Stimulated activated naive CD4-positive, alpha-beta T cell treated with Interleukin-2 at 50 U/mL for 16 hours (primary cell): ENCODE results near the gene WASHC2C.
"Not testable (repeated sequence)": the region's sequence is repeated elsewhere in the genome, so short reads cannot be mapped to it uniquely, and the experiment has no call there.

Source experiments
- DNase-seq: peaks from one replicate; lab custom pipeline; 2025; lab: John Stamatoyannopoulos, UW

WASHC2C gene

DNA sequence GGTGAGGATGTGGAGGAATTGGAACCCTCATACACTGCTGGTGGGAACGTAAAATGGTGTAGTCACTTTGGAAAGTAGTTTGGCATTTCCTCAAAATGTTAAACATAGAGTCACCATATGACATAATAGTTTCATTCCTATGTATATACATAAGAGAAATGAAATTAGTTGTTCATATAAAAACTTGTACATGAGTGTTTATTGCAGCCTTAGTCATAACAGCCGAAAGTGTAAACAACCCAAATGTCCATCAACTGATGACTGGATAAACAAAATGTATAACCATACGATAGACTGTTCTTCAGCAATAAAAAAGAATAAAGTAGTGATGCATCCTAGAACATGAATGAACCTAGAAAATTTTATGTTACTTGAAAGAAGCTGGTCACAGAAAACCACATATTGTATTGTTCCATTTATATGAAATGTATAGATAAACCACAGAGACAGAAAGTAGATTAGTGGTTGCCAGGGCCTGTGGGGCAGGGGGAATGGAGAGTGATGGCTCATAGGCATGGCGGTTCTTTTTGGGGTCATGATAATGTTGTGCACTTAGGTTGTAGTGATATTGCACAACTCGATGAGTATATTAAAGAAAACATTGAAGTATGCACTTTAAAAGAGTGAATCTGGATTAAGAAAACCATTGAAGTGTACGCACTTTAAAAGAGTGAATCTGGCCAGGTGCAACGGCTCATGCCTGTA, 44.8 kb downstream of the WASHC2C start:
- DNase-seq = not testable (repeated sequence)

DNA sequence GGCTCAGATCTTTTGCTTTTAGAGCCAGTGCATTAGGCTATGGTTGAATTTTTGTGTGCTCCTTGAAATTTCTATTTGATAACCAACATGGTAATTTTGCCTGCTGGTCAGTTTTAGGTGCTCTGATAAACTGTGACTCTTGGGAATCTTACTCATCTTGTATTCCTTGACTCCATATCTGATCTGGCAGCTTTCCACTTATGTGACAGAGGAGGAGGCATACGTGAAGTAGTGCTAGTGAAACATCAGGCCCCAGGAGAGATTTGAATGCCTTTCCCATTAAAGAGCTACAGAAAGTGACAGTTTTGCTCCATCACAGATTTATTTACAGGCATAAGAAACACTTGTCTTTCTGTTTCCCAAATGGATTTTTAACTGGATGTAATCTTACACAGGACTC, 59.2 kb downstream of the WASHC2C start:
- DNase-seq = not testable (repeated sequence)

DNA sequence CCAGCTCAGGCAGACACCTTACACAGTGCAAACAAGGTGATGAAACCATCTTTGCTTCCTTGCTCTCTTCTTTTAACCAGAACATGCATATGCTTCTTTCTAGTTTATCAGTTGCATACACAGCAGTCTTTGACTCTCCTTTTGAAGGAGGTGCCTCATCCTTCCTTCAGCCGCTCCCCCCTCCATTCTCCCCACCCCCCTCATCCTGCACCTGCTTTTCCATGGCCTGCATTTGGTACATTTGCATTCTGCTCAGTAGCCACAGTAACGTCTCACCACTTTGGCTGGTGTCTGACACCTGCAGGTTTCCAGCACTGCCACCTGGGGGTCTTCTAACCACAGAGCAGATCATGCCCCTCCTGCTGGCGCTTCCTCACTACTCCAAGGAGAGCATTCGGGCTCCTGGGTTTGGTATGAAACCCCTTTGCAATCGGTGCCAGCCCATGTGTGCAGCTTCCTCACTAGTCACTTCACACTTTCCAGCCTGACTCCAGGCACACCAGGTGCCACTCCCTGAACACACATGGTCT, 60.2 kb downstream of the WASHC2C start:
- not testable (repeated sequence) for DNase-seq

DNA sequence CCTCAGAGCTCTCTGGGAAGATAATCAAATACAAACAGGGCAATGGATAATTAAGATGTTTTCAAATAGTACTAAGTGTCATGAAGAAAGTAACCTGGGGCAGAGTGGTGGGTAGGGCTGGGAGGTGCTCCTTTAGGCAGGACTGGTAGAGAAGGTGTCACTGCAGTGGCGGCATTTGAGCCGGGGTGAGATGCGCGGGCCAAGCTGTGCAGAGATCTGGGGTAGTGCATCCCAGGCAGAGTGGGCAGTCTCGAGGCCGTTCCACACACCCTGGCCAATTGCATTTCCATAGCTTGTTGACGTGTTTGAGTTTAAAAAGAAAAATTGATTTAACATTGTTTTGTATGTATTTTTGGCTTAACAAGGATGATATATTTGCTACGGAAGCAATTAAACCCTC, 62.9 kb downstream of the WASHC2C start:
- DNase-seq = not testable (repeated sequence)

DNA sequence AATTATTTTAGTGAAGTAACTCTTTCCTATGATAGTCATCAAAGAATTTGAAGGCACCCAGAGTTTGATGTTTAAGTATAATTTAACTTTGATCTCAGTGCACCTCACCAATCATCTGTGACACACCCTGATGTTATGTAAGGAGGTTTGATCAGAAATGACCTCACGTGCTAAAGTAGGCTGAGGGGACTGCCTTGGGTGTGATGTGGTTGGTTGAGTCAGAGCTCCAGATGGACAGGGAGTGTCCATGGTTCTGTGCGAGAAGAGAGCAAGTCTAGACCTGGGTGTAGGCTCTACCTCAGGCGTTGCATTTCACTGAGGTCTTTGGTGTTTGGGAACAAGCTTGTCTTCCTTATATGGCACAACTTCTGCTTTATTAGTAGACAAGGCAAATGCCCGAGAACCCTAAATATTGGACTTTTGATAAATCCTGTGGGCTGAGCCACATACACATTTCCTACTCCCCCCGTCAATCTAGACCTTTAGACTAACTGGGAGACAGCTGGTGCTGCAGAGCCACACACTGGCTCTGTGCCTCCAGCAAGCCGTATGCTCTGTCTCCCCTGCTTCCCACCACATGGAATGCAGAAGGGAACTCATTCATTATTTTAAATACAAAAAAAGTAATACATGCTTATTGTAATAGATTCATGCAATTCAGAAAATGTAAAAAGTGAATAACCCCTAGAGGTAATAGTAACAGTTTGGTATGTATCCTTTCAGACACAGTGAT, 63.8 kb downstream of the WASHC2C start:
- not testable (repeated sequence) for DNase-seq

DNA sequence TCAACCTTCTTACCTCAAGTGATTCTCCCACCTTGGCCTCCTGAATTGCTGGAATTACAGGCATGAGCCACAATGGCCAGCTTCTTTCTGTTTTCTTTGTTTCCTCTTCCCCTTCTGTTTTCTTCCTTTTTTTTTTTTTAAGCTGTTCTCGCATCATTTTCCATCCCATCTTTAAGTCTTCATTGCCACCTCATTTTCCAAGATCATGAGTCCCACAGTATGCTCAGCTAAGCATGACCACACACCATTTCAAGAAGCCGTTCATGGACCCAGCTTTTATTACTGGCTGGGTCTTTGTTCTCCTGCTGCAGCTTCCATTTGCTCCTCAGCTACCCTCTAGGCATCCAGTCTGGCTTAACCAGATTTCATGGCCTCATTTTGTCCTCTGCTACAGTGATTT, 67.7 kb downstream of the WASHC2C start:
- DNase-seq = not testable (repeated sequence)

DNA sequence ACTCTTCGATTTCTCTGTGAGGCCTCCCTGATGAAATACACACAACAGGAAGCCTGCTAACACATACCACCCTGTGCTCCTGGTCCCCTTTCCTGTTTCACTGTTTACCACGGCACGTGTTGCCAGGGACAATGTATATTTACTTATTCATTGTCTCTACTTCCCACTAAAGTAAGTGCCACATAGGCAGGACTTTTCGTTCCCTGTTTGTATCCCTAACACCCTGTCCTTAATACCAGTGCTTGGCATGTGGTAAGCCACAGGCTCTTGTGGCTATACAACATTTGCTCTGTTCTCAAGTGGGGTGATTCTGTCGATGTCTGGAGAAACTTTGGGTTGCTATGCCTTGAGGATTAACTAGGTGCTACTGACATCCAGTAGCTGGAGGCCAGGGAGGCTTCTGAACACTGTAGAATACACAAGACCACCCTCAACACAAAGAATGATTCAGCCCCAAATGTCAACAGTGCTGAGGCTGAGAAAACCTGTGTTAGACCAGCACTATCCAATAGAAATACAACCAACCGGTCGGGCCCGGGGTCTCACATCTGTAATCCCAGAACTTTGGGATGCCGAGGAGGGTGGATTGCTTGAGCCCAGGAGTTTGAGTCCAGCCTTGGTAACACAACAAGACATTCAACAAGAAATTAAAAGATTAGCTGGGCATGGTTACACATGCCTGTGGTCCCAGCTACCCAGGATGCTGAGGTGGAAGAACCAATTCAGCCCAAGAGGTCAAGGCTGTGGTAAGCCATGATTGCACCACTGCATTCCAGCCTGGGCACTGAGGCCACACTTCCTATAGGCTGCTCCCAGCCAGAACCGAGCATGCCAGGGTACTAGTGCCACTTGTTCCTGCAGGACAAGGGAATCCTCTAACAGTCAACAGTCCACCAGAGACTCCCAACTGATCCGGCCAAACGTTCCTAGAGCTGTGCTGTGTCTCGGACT, 76.3 kb downstream of the WASHC2C start:
- not testable (repeated sequence) for DNase-seq

DNA sequence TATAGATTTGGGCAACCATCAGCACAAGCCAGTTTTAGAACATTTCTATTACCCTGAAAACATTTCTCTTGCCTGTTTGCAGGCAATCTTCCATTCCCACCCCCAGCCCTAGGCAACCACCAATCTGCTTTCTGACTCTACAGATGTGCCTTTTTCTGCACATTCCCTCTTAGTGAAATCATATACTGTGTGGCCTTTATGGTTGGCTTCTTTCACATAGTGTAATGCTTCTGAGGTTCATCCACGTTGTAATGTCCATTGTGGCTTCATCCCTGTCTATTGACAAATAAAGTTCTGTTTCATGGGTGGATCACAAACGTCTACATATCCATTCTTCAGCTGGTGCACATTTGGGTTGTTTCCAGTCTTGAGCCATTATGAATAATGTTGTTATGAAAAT, 77.9 kb downstream of the WASHC2C start:
- DNase-seq = not testable (repeated sequence)

DNA sequence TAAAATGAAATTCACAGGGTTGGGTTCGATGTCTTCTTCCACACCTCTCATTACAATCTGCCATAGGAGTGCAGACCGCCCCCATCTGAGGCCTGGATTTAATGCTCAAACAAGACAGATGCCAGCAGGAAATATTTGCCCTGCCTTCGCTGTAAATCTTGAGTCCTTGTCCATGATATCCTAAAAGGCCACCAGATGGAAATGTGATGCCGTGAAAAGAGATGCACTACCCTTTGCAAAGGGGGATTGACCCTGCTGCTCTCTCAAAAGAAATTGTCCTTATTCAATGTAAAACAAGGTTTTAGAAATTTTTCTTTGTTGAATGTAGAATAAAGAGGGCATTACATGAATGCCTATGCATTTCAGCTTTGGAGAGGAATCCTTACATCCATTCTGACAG, 82.8 kb downstream of the WASHC2C start:
- DNase-seq = no peak

DNA sequence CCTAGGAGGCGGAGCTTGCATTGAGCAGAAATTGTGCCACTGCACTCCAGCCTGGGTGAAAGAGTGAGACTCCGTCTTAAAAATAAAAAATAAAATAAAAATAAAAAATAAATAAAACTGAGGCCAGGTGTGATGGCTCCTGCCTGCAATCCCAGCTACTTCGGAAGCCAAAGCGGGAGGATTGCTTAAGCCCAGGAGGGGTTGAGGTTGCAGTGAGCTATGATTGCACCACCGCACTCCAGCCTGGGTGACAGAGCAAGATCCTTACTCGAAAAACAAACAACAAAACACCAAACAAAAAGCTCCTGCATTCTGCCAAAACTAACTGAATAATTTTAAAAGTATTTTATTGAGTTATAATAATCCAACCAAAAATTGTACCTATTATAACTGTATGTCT, 84.0 kb downstream of the WASHC2C start:
- no peak for DNase-seq

DNA sequence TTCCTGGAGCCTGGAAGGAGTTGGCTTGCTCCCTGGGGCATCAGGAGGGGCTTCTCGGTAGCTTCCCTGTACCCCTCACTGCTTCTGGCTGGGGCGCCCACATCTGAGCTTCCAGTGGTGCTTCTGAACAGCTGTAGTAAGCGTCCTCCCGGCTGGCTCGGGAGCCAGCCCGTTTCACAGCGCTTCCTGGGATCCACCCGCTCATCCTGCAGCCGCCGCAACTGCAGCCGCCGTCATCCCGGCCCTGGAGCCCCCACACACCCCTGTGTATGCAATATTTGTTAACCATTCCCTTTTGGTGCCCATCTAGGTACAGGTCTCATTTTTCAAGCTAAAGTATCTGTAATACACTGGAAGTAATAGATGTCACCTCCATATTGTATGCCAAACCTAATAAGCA, 85.9 kb downstream of the WASHC2C start:
- not testable (repeated sequence) for DNase-seq

DNA sequence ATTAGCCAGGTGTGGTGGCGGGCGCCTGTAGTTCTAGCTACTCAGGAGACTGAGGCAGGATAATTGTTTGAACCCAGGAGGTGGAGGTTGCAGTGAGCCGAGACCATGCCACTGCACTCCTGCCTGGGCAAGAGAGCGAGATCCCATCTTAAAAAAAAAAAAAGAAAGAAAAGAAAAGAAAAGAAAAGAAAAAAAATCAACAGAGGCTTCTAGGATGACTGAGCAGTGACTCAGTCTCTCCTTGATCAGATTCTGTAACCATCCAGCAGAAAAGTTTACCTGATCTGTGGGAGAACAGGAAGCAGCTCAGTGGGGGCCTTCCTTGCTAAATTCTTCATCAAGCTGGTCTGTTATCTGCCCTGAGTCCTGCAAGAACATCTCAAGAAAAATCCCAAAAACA, 87.1 kb downstream of the WASHC2C start:
- DNase-seq = not testable (repeated sequence)

DNA sequence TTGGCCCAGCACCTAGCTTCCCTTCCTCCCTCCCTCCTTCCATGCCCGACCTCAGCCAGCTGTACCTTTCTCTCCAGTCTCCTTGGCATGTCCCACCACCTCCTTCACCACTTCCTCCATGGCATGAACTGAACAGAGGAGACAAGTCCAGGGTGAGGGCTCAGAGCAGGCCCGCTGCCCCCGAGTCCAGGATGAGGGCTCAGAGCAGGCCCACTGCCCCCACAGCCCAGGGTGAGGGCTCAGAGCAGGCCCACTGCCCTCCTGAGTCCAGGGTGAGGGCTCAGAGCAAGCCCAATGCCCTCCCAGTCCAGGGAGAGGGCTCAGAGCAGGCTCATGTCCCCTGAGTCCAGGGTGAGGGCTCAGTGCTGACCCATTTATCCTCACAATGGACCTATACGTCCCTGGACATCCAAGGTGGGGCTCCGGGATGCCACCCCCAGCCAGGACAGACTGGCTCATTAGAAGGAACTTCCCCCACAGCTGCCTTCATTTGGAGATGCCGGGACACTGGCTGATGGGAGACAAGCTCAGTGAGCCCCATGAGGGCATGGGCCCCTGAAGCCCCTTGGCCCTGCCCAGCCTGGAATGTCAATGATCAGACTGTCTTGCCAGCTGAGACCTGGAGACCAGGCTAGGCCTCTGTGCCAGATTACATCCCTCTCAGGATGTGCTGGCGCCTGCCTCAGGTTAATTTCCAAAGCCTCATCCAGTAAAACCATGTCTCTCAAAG, 90.2 kb downstream of the WASHC2C start:
- DNase-seq = no peak

DNA sequence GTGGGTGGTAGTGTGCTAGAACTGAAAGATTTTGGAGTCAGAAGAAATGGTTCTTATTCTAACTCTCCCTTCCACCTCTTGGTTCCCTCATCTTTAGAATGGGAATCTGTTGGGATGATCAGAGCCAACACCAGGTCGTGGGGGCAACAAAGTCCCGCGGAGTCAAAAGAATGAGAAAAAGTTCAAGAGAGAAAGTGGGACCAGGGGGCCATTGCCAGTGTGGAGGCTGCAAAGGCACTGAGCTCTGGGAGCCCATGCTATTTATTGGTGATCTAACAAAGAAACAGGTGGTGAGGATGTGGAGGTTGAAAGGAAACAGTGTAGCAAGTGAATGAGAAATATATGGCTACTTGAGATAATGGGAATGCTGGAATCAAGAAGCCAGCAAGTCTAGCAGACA, 90.8 kb downstream of the WASHC2C start:
- no peak for DNase-seq

DNA sequence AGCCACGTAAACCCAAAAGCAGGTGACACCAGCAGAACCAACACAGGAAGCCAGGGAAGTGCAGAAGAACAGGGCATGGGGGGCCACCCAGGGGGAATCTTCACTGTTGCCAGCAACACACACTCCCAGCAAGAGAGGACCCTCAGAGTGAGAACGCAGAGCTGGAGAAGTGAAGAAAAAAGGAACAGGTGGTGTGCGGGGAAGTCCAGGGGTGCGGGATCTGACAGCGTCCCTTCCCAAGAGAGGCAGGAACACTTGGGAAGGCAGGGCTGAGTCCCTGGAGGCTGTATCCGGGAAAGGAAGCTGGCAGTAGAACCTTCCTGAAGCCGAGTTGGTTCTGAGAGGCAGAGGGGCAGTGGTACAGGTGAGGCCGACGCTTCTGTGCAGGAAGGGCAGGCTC, 92.5 kb downstream of the WASHC2C start:
- no peak for DNase-seq

DNA sequence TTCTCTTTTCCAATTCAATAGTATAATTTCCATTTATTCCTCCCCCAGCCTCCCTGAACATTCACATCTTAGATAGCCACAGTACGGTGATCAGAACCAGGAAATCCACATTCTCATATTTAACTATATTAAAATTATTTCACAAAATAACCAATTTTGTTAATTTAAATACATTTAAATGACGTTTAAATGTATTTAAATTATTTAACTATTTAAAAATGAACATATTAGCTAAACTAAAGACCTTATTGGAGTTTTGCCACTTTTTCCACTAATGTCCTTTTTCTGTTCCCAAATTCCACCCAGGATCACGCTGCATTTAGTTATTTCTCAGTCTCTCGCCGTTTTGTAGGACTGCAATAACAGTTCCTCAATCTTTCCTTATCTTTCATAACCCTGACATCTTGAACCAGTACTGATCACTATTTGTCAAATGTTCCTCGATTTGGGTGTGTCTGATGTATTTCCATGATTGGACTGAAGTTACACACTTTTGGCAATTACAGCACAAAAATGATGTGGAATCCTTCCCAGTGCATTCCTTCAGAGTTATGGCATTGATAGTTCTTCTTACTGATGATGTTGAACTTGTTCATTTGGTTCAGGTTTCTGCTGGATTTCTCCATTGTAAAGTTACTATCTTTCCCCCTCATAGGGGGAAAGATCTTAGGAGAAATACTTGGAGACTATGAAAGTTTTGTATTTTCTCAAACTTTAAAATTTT, 93.2 kb downstream of the WASHC2C start:
- not testable (repeated sequence) for DNase-seq

DNA sequence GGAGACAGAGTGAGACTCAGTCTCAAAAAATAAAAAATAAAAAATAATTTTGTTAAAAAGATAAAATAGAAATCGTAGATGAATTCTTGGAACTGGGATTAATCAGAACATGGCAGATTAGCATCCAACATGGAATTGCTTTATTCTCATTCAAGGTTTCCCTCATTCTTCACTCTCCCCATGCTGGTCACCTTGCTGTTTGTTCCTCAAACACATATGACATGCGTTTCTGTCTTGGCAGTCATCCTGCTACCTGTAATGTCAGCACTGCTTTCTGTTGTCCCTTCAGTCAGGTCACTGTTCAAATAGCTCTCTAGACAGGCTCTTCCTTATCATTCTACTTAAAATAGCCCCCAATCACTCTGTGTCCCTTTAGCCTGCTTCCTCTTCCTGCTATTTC, 95.9 kb downstream of the WASHC2C start:
- DNase-seq = not testable (repeated sequence)
